GM12878 (cell line): ENCODE data around the gene COL1A1. TPM values are rescaled to one million over a fixed set of nuclear protein-coding genes. Genes with fewer than 3 reads are reported as not detected.

Experiments
- ATAC-seq: fragments of 200-7000 bp; cut with Tn5 transposase; 3 replicates; pipeline ENCODE4 v1.9.1; 2020; ENCODE audit warnings: mild to moderate bottlenecking, moderate library complexity
- BruUV-seq: library from RNA; stranded (reverse); fragments of 400-500 nt; replicated peaks from 2 replicates; lab custom pipeline; 2021; lab: Mats Ljungman, UMichigan
- CTCF ChIA-PET: fragments of 300-600 bp; sonication (Branson Sonifier 250); formaldehyde crosslinking; extraction: SDS; loops from one replicate; lab custom pipeline; 2021; ENCODE audit warnings: inconsistent platforms; lab: Yijun Ruan, JAX
- POLR2A ChIA-PET: fragments of 350-600 bp; formaldehyde crosslinking; extraction: SDS; loops from one replicate; lab custom pipeline; 2021; ENCODE audit warnings: inconsistent platforms; lab: Charles Lee
- RAD21 ChIA-PET: fragments of 300-600 bp; sonication (Branson Sonifier 250); formaldehyde crosslinking; loops from one replicate; lab custom pipeline; 2023; ENCODE audit warnings: antibody characterized with exemption; ENCODE audit not compliant: unreplicated experiment; lab: Charles Lee
- SMC1A ChIA-PET: fragments of 300-600 bp; sonication (Branson Sonifier 250); formaldehyde crosslinking; loops from one replicate; lab custom pipeline; 2023; ENCODE audit not compliant: unreplicated experiment, uncharacterized antibody; lab: Charles Lee
- DNase-seq: peaks from one replicate; pipeline ENCODE4 v3.0.0-alpha.2; 2011; ENCODE audit warnings: low read depth, low spot score
- FAIRE-seq: peaks from 3 replicates; lab custom pipeline; 2011; peaks lifted over from hg19 to GRCh38; lab: Jason Lieb, UNC
- H2AFZ ChIP-seq: 2 replicates; pipeline ENCODE4 v1.6.0; 2011; ENCODE audit warnings: low read depth, low read length, control low read depth; ENCODE audit not compliant: control insufficient read depth
- H3K27ac ChIP-seq: 2 replicates; pipeline ENCODE4 v1.5.1; 2011; ENCODE audit warnings: control low read depth; ENCODE audit not compliant: control insufficient read depth, insufficient read depth
- H3K27me3 ChIP-seq, 2 experiments: replicated peaks in 1 of 2; 2 replicates each; pipeline versions ENCODE4 v1.6.0 to v1.6.1; 2011; ENCODE audit warnings: low read length in 1 of 2; ENCODE audit not compliant: control insufficient read depth in 2 of 2, insufficient read depth in 2 of 2
- H3K36me3 ChIP-seq, 2 experiments: 2 replicates each; pipeline ENCODE4 v1.5.1; 2011; ENCODE audit warnings: low read length in 1 of 2; ENCODE audit not compliant: control insufficient read depth in 2 of 2, insufficient read depth in 2 of 2
- H3K4me1 ChIP-seq: 2 replicates; pipeline ENCODE4 v1.6.1; 2011; ENCODE audit warnings: mild to moderate bottlenecking, low read length, moderate library complexity, mixed read lengths; ENCODE audit not compliant: control insufficient read depth, insufficient read depth
- H3K4me2 ChIP-seq: 2 replicates; pipeline ENCODE4 v1.6.0; 2011; ENCODE audit warnings: control low read depth; ENCODE audit not compliant: control insufficient read depth, insufficient read depth
- H3K4me3 ChIP-seq: fragments of 200-600 bp; sonication (generic); 2 replicates; pipeline ENCODE4 v1.5.1; 2016
- H3K79me2 ChIP-seq: 2 replicates; pipeline ENCODE4 v1.6.0; 2011; ENCODE audit warnings: low read length; ENCODE audit not compliant: control insufficient read depth, insufficient read depth
- H3K9ac ChIP-seq: 2 replicates; pipeline ENCODE4 v1.8.0; 2011; ENCODE audit warnings: low read length, control low read depth, mixed read lengths; ENCODE audit not compliant: control insufficient read depth, insufficient read depth
- H3K9me3 ChIP-seq: replicated peaks from 3 replicates; pipeline ENCODE4 v1.5.1; 2011; ENCODE audit warnings: mild to moderate bottlenecking, low read length; ENCODE audit not compliant: control insufficient read depth, insufficient read depth
- H4K20me1 ChIP-seq: 2 replicates; pipeline ENCODE4 v1.6.0; 2011; ENCODE audit not compliant: control insufficient read depth, insufficient read depth
- CREM ChIP-seq: IDR thresholded peaks from 2 replicates; pipeline ENCODE4 v1.6.1; 2014; ENCODE audit warnings: antibody characterized with exemption, low read depth
- CTCF ChIP-seq, 3 experiments: IDR thresholded peaks in 2 of 3; conservative IDR thresholded peaks in 1 of 3; 2 replicates each; pipeline ENCODE4 v1.5.1; 2011; ENCODE audit warnings: low read depth in 3 of 3, low read length in 3 of 3, mild to moderate bottlenecking in 3 of 3, control low read depth in 2 of 3, moderate library complexity in 2 of 3, inconsistent platforms in 1 of 3, mixed read lengths in 1 of 3; ENCODE audit not compliant: control insufficient read depth in 2 of 3, insufficient read depth in 1 of 3; ENCODE audit errors: extremely low read depth in 1 of 3
- DPF2 ChIP-seq: fragments of 450-650 bp; IDR thresholded peaks from 2 replicates; pipeline ENCODE4 v1.6.1; 2017; ENCODE audit warnings: mild to moderate bottlenecking
- EED ChIP-seq: sonication (generic); IDR thresholded peaks from 2 replicates; pipeline ENCODE4 v1.6.1; 2016; ENCODE audit warnings: antibody characterized with exemption, low read depth
- HDAC2 ChIP-seq: fragments of 200-600 bp; sonication (generic); IDR thresholded peaks from 2 replicates; pipeline ENCODE4 v1.6.1; 2017
- IRF4 ChIP-seq: IDR thresholded peaks from 2 replicates; pipeline ENCODE4 v1.6.1; 2011; ENCODE audit warnings: low read depth, low read length
- JUND ChIP-seq: IDR thresholded peaks from 2 replicates; pipeline ENCODE4 v1.6.1; 2012; ENCODE audit warnings: low read depth, mild to moderate bottlenecking, low read length, improper control_type of control experiment, moderate library complexity
- KDM1A ChIP-seq: fragments of 200-600 bp; sonication (generic); IDR thresholded peaks from 2 replicates; pipeline ENCODE4 v1.6.1; 2016; ENCODE audit warnings: borderline replicate concordance
- MYC ChIP-seq: IDR thresholded peaks from 2 replicates; pipeline ENCODE4 v1.6.1; 2011; ENCODE audit warnings: mild to moderate bottlenecking, low read length, moderate library complexity, inconsistent platforms; ENCODE audit not compliant: insufficient read depth, insufficient replicate concordance, insufficient read length, severe bottlenecking
- NR2C2 ChIP-seq: IDR thresholded peaks from 2 replicates; pipeline ENCODE4 v1.6.1; 2011; ENCODE audit warnings: borderline replicate concordance, low read depth; ENCODE audit not compliant: control insufficient read depth, insufficient read length
- POLR2AphosphoS5 ChIP-seq: IDR thresholded peaks from 2 replicates; pipeline ENCODE4 v1.6.1; 2011; ENCODE audit warnings: mild to moderate bottlenecking, low read length, inconsistent platforms
- RBBP5 ChIP-seq: fragments of 200-600 bp; sonication (generic); conservative IDR thresholded peaks from 2 replicates; pipeline ENCODE4 v1.6.1; 2016
- SREBF2 ChIP-seq: IDR thresholded peaks from 2 replicates; pipeline ENCODE4 v1.6.1; 2012; ENCODE audit warnings: mild to moderate bottlenecking, low read length
- TARDBP ChIP-seq: IDR thresholded peaks from 2 replicates; pipeline ENCODE4 v1.6.1; 2016; ENCODE audit warnings: borderline replicate concordance
- TBL1XR1 ChIP-seq: IDR thresholded peaks from 2 replicates; pipeline ENCODE4 v1.6.1; 2012; ENCODE audit warnings: low read depth, low read length, improper control_type of control experiment
- ZBTB33 ChIP-seq: fragments of 450-650 bp; IDR thresholded peaks from 2 replicates; pipeline ENCODE4 v1.6.1; 2017; ENCODE audit warnings: mild to moderate bottlenecking
- ZZZ3 ChIP-seq: IDR thresholded peaks from 2 replicates; pipeline ENCODE4 v1.6.1; 2011; ENCODE audit warnings: low read depth; ENCODE audit not compliant: control insufficient read depth, insufficient read length
- WGBS: methylation state at CpG from one replicate; pipeline ENCODE4 v1.1.6; 2016; ENCODE audit warnings: low lambda C conversion rate; ENCODE audit not compliant: insufficient replicate concordance, insufficient coverage; ENCODE audit errors: missing lambda C conversion rate; 5-methylcytosine and 5-hydroxymethylcytosine counted together
- in situ Hi-C: fragments of 300-500 bp; cut with MboI; formaldehyde crosslinking; loops from 9 replicates; pipeline ENCODE4 v1.14.3; 2018; ENCODE audit warnings: mixed read lengths
- intact Hi-C: fragments of 100-400 bp; cut with micrococcal nuclease; formaldehyde crosslinking; loops from one replicate; pipeline ENCODE4 v1.14.2; 2022; ENCODE audit not compliant: unreplicated experiment
- polyA plus RNA-seq, 11 experiments: library from polyadenylated mRNA; depleted of rRNA in 4 of 11; unstranded in 6 of 11; stranded (reverse) in 5 of 11; fragments of >200 nt; fragmentation: Nextera tagmentation in 4 of 11; fragmentation: Illumina TruSeq in 1 of 11; extraction: Ambion mirVana in 4 of 11; extraction: Trizol in 1 of 11; gene quantifications; 1 replicate in 1 of 11; 2 replicates in 10 of 11; pipeline versions ENCODE4 v1.2.1 to v1.2.3, GENCODE V29; 2011 to 2016; ENCODE audit warnings: inconsistent platforms in 2 of 11, missing spikeins in 2 of 11, low read depth in 1 of 11
- total RNA-seq, 4 experiments: library from RNA; depleted of rRNA in 3 of 4; stranded (reverse); fragments of >200 nt in 3 of 4; fragmentation: Illumina TruSeq in 1 of 4; extraction: Trizol in 1 of 4; gene quantifications; 2 replicates each; pipeline versions ENCODE4 v1.2.1 to v1.2.3, GENCODE V29; 2013 to 2021
- TF ChIP-seq, protein P1 (sequence below): fragments of 150-350 bp; IDR thresholded peaks from 2 replicates; pipeline ENCODE4 v1.6.1; 2014; ENCODE audit warnings: mild to moderate bottlenecking, low read depth, low read length

COL1A1 gene
- total and polyA plus RNA-seq, 10 of the 15 experiments (the other 5 are each of a cell fraction or from before 2014, with no cell fraction given): 0.18 to 7.7 (median 2.3) TPM

DNA sequence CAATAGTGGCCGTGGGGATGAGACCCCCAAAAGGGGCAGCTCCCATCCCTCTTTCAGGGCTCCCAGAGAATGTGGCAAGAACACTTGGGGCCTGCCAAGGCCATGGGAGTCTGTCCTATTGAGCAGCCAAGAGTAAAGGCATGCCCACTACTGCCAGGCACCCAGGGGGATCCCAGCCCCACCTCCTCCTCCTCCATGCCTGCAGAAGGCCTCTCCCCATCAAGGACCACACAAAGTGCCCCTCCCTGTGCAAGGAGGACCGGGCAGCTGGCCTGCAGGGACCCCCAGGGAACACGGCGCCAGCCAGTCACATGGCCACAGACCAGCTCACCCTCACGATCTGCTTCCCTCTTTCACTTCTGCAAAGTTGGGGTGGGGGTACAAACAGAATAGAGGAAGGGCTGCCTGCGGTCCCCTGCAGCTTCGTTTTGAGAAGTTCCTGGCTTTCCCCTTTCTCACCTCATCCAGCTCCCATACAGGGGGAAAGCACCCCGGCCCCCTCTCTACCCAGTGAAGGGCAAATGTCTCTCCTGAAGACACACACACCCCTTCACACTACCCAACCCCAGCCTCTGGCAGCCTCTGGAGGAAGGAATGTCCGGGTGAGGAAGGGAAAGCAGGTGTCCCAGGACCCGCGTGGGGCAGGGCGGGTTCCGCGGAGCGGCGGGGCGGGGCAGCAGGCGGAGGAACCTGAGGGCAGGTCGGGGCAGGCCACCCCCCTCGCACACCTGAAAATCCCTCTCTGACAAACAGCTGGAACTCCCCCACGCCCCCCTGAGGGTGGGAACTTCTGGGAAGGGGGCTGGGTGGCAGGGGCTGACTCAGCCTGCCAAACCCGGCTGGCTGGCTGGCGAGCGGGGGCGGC is 53.0 kb downstream of the COL1A1 start:
- FAIRE-seq (peak; percentile 91), ATAC-seq (peak; percentile 61), DNase-seq (peak; percentile 81)
- H3K27ac ChIP-seq: peak overlapping the region; percentile 89
- peaks cover 82% of the 10 kb centered on the region for H3K79me2 ChIP-seq
- H3K4me1 ChIP-seq: peaks cover 48% of the 10 kb centered on the region
- POLR2A ChIA-PET: interaction anchor here (0.5 to 2.7 kb wide), 10 partner anchors 10 to 170 kb away, joined by 3 to 18 read pairs (median 4); partner anchors contain the start of gene SGCA
- peak overlapping the region; percentile 96 for H3K4me2 ChIP-seq
- H4K20me1 ChIP-seq: peaks cover 4% of the 10 kb centered on the region
- no TSS peak for BruUV-seq
- H3K4me3 ChIP-seq: peak overlapping the region; percentile 95
- H3K36me3 ChIP-seq: peaks cover 15 to 24% of the 10 kb centered on the region in 2 experiments
- intact Hi-C loops: loop anchor here (5.0 kb wide), 1 partner anchor 51 kb away; the partner anchor contains the start of gene PDK2
- in situ Hi-C loops: no loop called here
- SMC1A ChIA-PET: interaction anchor here (0.8 to 2.9 kb wide), 8 partner anchors 10 to 54 kb away, joined by 3 to 14 read pairs (median 6); partner anchors contain the start of gene PDK2
- RAD21 ChIA-PET: interaction anchor here (0.6 to 2.9 kb wide), 13 partner anchors 8 to 503 kb away, joined by 3 to 19 read pairs (median 4); partner anchors contain the start of genes SAMD14 and SGCA
- H3K9me3 ChIP-seq: no peaks in the 10 kb centered on the region
- H2AFZ ChIP-seq: no peak overlapping the region
- WGBS: under 1% methylated on average over 16 of the region's 25 CpGs
- no peaks in the 10 kb centered on the region for H3K27me3 ChIP-seq
- peak overlapping the region; percentile 92 for H3K9ac ChIP-seq
- CTCF ChIA-PET: interaction anchor here (1.0 to 9.3 kb wide), 7 partner anchors 9 to 54 kb away, joined by 6 to 99 read pairs (median 15); partner anchors contain the start of gene PDK2
- TF ChIP-seq CREM (peak; percentile 74), NR2C2 (no peak), HDAC2 (no peak), IRF4 (peak; percentile 90), MYC (no peak), TBL1XR1 (peak; percentile 66; the same call in 1 of the 2 replicates), RBBP5 (no peak), SREBF2 (no peak), ZBTB33 (no peak), TARDBP (no peak), POLR2AphosphoS5 (peak; percentile 73), KDM1A (no peak), CTCF (IDR thresholded peaks at IDR 0.05 in 2 of 3, conservative IDR thresholded peaks at IDR 0.05 in 1 of 3; ENCODE audit: control insufficient read depth in 2 of 3, extremely low read depth in 1 of 3, insufficient read depth in 1 of 3, low read depth in 3 of 3, low read length in 3 of 3) (no peak), JUND (no peak; the same call in 1 of the 2 replicates), DPF2 (peak; percentile 98), ZZZ3 (no peak), EED (peak; percentile 97)
- TF ChIP-seq, protein P1, sequence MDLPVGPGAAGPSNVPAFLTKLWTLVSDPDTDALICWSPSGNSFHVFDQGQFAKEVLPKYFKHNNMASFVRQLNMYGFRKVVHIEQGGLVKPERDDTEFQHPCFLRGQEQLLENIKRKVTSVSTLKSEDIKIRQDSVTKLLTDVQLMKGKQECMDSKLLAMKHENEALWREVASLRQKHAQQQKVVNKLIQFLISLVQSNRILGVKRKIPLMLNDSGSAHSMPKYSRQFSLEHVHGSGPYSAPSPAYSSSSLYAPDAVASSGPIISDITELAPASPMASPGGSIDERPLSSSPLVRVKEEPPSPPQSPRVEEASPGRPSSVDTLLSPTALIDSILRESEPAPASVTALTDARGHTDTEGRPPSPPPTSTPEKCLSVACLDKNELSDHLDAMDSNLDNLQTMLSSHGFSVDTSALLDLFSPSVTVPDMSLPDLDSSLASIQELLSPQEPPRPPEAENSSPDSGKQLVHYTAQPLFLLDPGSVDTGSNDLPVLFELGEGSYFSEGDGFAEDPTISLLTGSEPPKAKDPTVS: no peak
